RPMI7951 (cell line): ENCODE results near the gene CT83. TPM values are rescaled to one million over a fixed set of nuclear protein-coding genes. Genes with fewer than 3 reads are reported as not detected.
A peak's percentile ranks its signal among the peaks of the same experiment; 100 is the strongest.

Experiments
- DNase-seq: peaks from one replicate; pipeline ENCODE4 v3.0.0-alpha.2; 2012; ENCODE audit warnings: low read depth
- total RNA-seq: library from RNA; depleted of rRNA; stranded (reverse); fragments of >200 nt; shearing (Covaris generic); gene quantifications from 2 replicates; pipeline ENCODE4 v1.2.3, GENCODE V29; 2014; rRNA removed

The CT83 gene, protein sequence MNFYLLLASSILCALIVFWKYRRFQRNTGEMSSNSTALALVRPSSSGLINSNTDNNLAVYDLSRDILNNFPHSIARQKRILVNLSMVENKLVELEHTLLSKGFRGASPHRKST
- not detected in 2 replicates for total RNA-seq

DNA sequence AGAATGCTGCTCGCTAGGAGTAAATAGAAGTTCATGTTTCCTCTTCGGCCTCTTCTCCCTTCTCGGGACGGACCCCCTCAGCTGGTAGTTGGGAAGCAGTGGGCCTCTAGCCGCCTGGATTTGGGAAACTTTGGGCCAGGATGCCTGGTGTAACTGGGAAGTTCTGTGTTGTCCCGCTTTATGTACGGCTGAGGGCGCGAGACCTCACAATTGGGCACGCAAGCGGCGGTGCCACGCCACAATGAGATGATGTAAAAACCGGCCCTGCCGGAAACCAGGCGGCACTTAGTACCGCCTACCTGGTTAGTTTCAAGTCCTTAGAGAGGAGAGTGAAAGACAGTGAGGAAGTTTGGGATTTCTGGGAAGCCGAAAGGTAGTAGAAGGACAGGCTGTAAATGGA, at the start of gene CT83:
CT83 (minus strand) TSS at position 155 of the 400 bp plus-strand sequence; CDS start at position 35, 120 bp downstream.
- DNase-seq = peak; percentile 1

DNA sequence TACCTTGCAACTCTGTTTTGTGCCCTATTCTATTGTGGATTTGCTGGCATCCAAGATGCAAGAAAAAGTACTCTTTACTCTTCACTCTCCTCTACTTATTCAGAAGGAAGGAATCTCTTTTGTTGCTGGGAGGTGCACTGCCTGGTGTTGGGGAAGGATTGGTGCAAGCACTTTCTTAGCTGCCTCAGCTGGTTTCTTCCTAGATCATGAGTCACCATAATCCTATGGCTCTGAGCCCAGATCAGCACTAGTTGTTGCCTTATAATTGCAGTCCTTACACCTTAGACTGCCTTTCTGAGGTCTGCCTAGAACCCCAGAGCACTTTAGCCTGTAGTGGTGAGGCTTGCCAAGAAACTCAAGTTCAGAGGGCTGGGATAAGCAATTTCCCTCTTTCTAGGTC, 37.0 kb upstream of the CT83 start:
- DNase-seq = no peak

DNA sequence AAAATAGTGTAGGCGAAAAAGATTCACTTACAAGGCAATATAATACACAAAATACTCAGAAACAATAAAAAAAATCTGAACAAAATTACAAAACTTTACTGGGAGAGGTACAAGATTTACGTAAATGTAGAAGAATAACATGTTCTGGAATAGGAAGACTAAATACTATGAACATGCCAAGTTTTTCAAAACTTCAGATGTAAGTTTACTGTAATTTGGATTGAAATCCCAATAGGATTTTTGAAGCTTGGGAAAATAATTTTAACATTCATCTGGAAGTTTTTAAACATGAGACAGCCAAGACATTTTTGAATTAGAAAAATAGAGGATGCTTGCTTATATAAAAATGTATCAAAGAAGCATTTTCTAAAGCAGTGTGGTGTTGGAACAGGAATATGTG, 30.5 kb upstream of the CT83 start:
- no peak for DNase-seq

DNA sequence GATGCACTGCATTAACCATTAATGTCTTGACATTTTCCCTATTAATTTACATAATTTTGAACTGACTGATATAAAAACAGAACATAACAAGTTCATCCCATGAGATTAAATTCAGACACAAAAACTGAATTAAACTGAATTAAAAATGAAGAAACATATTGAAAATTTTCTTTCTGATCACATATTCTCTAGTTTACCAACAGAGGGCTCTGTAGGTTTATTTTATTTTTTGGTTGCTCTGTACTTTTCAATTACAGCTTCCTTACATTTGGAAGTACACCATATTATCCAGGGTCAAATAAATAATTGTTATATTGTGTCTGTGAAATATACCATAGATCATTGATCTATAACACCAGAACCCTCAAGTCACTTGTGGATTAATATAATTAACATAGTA, 27.3 kb upstream of the CT83 start:
- DNase-seq = no peak

DNA sequence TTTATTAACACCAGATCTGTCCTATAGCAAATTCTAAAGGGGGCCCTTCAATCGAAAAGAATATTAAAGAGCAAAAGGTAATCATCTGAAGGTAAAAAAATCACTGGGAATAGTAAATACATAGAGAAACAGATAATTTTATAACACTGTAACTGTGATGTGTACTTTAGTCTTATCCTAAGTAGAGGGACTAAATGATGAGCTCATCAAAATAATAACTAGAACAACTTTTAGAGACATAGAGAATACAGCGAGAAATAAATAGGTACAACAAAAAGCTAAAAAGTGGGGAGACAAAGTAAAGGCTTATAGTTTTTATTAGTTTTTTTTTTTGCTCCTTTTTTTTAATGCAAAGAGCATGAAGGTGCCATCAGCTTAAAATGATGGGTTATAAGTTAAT, 17.3 kb upstream of the CT83 start:
- no peak for DNase-seq

DNA sequence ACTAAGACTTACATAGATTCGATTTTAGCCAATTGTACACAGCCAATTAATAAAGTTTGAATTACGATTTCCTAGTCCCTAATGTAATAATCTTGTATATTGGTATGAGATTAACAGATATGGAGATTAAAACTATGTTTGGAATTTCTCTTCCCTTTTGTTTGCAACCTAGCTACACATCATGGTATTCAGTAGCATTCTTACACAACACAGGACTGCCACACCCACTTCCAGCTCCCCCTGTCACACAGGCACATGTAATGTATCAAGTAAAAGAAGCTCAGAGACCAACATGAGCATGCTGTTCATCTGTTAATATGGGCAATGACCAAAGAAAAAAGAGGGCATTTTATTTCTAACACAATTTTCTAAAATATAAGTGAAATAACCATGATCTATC, 13.6 kb downstream of the CT83 start:
- DNase-seq = no peak

DNA sequence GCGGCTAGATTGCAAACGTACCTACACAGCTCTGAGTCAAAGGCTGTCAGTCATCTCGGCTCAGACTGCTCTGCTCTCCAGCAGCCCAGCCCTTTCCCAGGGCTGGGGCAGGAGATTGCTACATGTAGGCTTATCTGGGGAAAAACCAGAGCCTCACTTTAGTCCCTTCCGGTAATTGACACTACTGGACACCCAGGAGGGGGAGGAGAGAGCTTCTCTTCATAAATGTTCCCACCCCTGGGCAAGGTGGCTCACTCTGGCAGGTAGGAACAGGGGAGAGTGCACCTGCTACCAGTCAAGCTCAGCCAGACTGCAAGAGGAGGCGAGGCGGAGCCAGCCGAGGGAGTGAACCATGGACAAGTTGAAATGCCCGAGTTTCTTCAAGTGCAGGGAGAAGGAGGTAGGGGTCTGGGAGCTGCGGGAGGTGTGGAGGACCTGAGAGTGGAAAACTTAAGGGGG, 26.4 kb downstream of the CT83 start, which contains the start of gene SLC6A14:
SLC6A14 (plus strand) TSS at position 249 of the 459 bp plus-strand sequence; CDS start at position 353, 104 bp downstream.
- DNase-seq = no peak

DNA sequence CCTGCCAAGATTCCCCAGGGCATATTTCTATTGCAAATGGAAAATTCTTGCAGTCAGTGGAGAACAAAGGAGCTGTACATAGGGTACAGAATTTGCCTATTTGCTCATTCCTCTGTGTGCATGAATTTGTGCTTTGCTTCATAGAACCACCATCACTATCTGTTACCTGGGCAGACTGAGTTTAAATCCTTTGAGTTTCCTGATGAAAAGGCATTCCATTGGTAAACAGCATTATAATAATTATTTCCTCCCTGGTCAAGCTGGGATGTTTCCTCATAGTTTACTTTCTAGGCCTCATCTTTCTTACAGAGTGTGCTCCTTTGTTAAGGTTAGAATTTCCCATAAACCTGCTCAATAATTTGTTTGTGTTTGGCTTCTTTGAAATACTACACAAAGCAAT, 27.2 kb downstream of the CT83 start:
- no peak for DNase-seq

DNA sequence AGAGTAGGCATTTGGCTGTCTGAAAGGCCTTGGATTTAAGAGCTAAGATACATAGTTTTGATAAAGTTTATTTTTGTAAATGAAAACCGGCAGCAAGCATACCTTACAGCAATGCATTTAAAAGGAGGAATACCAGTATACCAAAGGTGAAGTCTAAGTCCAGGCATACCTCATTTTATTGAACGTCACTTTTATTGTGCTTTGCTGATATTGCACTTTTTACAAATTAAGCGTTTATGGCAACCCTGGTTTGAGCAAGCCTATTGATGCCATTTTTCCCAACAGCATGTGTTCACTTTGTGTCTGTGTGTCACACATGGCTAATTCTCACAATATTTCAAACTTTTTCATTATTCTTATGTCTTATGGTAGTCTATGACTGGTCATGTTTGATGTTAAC, 34.8 kb downstream of the CT83 start:
- no peak for DNase-seq

DNA sequence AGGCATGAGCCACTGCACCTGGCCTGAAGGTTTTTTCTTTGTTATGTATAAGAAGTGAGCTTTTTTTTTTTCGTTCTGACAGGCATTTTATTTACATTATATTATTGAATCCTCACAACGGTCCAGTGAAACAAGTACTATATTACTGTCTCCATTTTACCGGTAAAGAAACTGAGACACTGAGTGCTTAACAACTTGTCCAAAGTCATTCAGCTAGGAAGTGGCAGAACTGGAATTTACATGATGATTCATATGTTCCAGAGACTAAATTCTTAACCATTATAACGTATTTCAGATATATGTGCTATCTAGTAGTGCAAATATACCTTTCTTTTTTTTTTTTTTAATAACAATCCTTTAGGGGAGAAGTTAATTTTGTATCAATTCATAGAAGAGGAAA, 44.8 kb downstream of the CT83 start:
- no peak for DNase-seq

DNA sequence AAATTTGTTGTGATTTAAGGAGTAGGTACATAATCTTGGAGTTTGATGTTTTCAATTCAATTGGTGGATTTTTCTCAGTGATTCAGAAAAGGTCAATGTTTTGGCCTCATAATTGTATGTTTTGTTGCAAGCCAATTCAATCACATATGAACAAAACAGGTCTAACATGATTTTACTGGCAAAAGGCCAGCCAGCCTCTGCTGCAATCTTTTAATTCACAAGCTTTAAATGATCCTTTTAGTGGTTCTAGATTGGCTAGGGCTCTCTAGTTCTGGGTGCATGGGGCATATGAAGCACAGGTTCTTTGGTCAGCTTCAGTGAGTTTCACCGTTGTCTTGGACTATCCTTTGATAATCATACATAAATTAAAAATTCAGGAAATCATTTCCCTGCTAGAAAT, 45.6 kb downstream of the CT83 start:
- no peak for DNase-seq

DNA sequence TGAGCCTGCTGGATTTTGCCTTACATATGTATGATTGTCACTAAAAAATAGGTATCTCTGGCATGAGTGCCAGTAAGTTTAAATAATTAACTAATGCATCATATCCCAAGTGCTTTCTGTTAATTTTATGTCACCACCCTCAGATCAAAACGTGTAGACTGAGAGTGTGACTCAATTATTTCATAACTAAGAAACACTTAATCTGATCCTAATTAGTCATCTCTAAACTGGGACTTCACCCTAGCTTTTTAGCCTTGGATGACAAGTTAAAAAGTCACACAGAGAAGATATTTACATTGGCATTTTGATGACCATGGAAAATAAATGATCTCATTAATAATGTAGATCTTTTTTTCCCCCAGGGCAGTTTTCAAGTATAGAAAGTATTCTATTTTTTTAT, 49.5 kb downstream of the CT83 start:
- no peak for DNase-seq

Other genes starting within 250 kb of the CT83 start
- not detected in 2 replicates for gene SLC6A14, start 26.4 kb downstream of the CT83 start, total RNA-seq